ENCODE data around the gene ACOD1.

GRCh38 chr13:77001540-77001939 lies 53.2 kb downstream of the ACOD1 start:
- TF ChIP-seq CTCF (optimal IDR thresholded peaks at IDR 0.05 in 1 of 3, IDR thresholded peaks at IDR 0.05 in 1 of 3, conservative IDR thresholded peaks at IDR 0.05 in 1 of 3; ENCODE audit: extremely low read depth in 1 of 3, insufficient read depth in 2 of 3, low read length in 3 of 3) (no peak), EZH2 (IDR thresholded peaks at IDR 0.05; ENCODE audit: low read length) (no peak)

Data from keratinocyte (primary cell).